CD4-positive, alpha-beta T cell treated with Interleukin-4 for 1 hour (primary cell): ENCODE data around the gene PIP4K2A.

Experiments used
- DNase-seq, 2 donors: peaks; one replicate each; pipeline ENCODE4 v3.0.0-alpha.2; 2020 to 2022

Gene PIP4K2A

GRCh38 chr10:22634606-22635459, 79.5 kb downstream of the PIP4K2A start:
- DNase-seq: no peak

GRCh38 chr10:22634093-22634492, 80.3 kb downstream of the PIP4K2A start:
- peak in 1 of 2 donors; percentile 63 for DNase-seq

GRCh38 chr10:22633528-22633927, 80.8 kb downstream of the PIP4K2A start:
- no peak for DNase-seq

- DNase-seq: no peak
Measured at GRCh38 chr10:22633106-22633505, 81.3 kb downstream of the PIP4K2A start.

GRCh38 chr10:22631646-22632278, 82.6 kb downstream of the PIP4K2A start:
- peak in 1 of 2 donors; percentile 58 for DNase-seq

GRCh38 chr10:22631185-22631584, 83.2 kb downstream of the PIP4K2A start:
- DNase-seq: no peak

GRCh38 chr10:22630234-22631174, 83.9 kb downstream of the PIP4K2A start:
- peak; percentile 56 to 83 for DNase-seq

GRCh38 chr10:22629852-22630233, 84.5 kb downstream of the PIP4K2A start:
- peak in 1 of 2 donors; percentile 56 for DNase-seq

GRCh38 chr10:22629126-22629525, 85.3 kb downstream of the PIP4K2A start:
- no peak for DNase-seq

- DNase-seq: no peak
Measured at GRCh38 chr10:22628309-22628708, 86.1 kb downstream of the PIP4K2A start.

- DNase-seq: no peak
Measured at GRCh38 chr10:22626784-22627183, 87.6 kb downstream of the PIP4K2A start.

- DNase-seq: no peak
Measured at GRCh38 chr10:22625516-22626290, 88.7 kb downstream of the PIP4K2A start.

- no peak for DNase-seq
Measured at GRCh38 chr10:22624287-22624738, 90.1 kb downstream of the PIP4K2A start.

- no peak for DNase-seq
Measured at GRCh38 chr10:22623633-22624253, 90.6 kb downstream of the PIP4K2A start.

GRCh38 chr10:22622242-22622806, 92.1 kb downstream of the PIP4K2A start:
- DNase-seq: no peak

GRCh38 chr10:22621726-22622125, 92.7 kb downstream of the PIP4K2A start:
- DNase-seq: no peak

GRCh38 chr10:22620929-22621328, 93.4 kb downstream of the PIP4K2A start:
- DNase-seq: no peak

- DNase-seq: no peak
Measured at GRCh38 chr10:22620140-22620857, 94.1 kb downstream of the PIP4K2A start.

GRCh38 chr10:22619101-22619500, 95.3 kb downstream of the PIP4K2A start:
- DNase-seq: no peak

GRCh38 chr10:22618078-22618785, 96.1 kb downstream of the PIP4K2A start:
- DNase-seq: no peak
